HG03060 (cell line): ENCODE measurements around the gene ABI3BP.
"Not testable (repeated sequence)": the region's sequence is repeated elsewhere in the genome, so short reads cannot be mapped to it uniquely, and the experiment has no call there.

Experiments
- ATAC-seq: cut with Tn5 transposase; IDR thresholded peaks from one replicate; pipeline ENCODE4 v1.9.1; 2021; ENCODE audit warnings: low read depth, moderate number of reproducible peaks; ENCODE audit not compliant: unreplicated experiment

The ABI3BP gene

DNA sequence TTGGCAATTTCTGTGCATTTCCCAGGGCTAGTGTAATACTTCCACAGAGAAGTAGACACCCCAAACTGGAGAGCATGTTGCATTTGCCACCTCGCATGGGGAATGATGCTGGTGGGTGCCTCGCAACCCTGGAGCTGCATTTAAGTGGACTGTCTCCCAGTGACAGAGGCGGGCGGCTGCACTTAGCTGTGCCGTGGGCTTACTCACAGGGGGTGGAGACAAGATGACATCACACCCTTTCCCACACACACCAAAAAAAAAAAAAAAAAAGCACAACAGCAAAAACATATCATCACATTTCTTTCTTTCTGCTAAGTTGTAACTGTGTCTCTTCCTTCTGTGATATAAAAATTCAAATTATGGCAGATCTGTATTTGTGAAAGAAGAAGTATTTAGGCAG lies at the start of gene ABI3BP:
ABI3BP (minus strand) TSS at position 113 of the 400 bp plus-strand sequence; CDS start at position 76, 37 bp downstream.
- no peak for ATAC-seq

- no peak for ATAC-seq
Measured at GRCh38 chr3:101039285-101039684, 46.1 kb upstream of the ABI3BP start.

DNA sequence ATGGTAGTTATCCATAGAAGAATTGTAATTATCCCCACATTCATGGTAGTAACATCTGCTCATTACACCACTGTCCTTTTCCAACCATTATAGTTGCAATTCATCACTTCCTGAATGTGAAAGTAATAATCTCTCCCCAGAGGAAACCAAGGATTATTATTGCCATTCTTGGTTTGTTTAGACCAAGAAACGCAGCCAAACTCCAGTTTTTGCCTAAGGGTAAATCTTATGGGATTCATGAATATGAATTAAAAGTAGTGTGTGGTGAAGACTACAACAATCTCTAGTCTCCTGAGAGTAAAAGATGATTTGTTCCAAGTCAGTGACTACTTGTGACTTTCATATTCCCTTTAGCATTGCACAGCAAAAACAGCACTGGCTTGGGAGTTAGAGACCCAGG lies 45.7 kb upstream of the ABI3BP start:
- ATAC-seq, result no peak

DNA sequence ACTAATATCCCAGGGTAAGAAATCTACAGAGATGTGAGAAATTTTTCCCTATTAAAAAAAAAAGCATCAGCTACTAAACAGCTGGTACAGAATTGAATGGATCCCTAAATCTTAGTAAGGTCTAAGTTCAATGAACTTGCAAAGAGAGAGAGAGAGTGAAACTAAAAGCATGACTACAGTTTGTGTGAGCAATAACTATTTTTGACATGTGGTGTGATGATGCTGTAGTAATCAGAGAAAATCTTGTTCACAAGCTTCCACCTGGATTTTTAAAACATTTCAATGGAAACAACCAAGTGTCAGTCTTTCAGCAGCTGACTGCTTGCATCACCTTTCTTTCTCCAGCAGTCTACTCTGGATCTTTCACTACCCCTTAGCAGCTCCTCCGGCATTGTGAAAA lies 45.2 kb upstream of the ABI3BP start:
- no peak for ATAC-seq

- no peak for ATAC-seq
Measured at GRCh38 chr3:101037613-101038012, 44.4 kb upstream of the ABI3BP start.

- ATAC-seq, result no peak
Measured at GRCh38 chr3:101036676-101037075, 43.5 kb upstream of the ABI3BP start.

DNA sequence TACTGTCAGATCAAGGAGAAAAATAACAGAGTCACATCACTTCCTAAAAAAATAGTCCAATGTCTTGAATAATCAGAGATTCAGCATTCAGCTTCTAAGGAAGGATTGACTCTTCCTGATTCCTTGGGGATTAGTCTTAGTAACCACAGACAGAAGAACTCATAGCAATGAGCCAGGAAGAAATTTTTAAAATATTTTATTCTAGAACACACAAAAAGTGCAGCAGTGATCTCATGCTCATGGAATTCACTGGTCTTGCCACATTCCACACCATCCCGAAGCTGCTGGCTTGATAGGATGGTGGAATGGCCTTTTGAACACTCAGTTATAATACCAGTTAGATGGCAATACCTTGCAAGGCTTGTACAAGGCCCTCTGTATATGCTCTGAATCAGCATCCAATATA lies 43.0 kb upstream of the ABI3BP start:
- ATAC-seq, result no peak

- no peak for ATAC-seq
Measured at GRCh38 chr3:101027286-101027685, 34.1 kb upstream of the ABI3BP start.

- ATAC-seq, result no peak
Measured at GRCh38 chr3:101026881-101027280, 33.7 kb upstream of the ABI3BP start.

DNA sequence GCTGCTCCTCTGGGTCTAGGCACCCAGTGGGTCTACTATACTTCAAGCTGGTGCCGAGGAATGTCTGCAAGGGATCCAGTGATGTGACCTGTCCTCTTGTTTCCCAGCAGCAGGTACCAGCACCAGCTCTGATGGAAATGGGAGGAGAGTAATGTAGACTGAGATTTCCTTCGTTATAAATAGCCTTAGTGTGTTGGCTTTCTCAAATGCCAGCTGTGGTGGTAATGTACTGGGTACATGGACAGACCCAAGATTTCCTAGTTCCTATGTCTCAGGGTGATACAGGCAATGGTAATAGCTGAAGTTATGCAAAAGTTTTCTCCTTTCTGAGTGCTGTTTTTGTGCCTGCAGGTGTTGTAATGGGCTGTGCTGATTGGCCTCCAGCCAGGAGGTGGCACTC lies 33.0 kb upstream of the ABI3BP start:
- ATAC-seq, result no peak

DNA sequence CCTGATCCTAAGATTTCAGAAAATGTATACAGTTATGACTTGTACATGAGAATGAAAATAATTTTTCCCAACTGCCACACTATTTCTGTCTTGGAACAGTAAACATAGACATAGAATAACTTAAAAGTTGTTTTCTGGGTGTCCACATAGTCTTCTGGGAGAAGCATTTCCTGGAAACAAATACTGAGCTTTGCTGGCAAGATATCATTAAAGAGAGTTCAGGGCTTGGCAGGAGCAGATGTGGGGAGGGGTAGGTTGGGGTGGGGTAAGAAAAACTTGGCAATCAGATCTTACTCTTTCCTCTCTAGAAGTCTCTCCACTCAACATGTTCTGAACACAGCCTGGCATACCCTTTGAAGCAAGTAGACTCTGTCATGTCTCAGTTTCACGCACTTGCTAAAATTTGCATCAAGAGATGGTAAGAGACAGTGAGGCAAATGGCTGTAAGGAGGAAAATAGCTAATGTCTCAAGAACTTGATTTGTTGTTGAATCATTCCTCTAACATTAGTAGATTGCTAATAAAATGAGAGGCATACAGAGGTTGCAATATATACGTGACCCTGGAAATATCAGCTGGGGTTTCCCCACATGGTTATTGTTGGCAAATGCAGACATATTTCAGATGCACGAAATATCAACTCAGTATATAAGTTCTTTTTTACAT lies 27.3 kb upstream of the ABI3BP start:
- ATAC-seq, result no peak

DNA sequence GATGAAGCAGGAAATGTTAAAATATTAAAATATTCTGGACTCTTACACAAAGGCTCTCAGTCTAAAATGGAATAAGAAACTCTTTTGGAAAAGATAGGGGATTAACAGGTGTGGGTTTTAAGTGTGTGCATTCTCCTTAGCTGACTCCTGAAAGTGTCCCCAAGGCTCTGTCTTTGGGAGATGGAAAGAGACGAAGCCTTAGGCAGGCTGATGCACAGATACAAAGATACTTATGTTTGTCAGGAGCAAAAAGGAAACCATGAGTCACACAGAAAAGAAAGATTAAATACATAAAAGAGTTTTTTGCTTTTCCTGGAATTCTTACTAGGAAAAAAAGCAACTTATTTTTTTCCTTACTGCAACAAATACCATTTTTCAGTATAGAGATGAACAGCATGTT lies 23.8 kb upstream of the ABI3BP start:
- no peak for ATAC-seq

DNA sequence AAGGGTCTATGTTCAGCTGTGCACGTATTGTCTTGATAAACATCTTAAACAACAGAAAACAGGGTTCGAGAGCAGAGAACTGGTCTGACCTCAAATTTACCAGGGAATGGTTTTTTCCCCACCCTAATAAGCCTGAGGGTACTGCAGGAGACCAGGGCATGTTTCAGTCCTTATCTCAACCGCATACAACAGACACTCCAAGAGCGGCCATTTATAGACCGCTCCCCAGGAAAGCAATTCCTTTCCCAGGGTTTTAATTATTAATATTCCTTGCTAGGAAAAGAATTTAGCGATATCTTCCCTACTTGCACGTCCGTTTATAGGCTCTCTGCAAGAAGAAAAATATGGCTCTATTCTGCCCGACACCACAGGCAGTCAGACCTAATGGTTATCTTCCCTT lies 19.1 kb upstream of the ABI3BP start:
- not testable (repeated sequence) for ATAC-seq

DNA sequence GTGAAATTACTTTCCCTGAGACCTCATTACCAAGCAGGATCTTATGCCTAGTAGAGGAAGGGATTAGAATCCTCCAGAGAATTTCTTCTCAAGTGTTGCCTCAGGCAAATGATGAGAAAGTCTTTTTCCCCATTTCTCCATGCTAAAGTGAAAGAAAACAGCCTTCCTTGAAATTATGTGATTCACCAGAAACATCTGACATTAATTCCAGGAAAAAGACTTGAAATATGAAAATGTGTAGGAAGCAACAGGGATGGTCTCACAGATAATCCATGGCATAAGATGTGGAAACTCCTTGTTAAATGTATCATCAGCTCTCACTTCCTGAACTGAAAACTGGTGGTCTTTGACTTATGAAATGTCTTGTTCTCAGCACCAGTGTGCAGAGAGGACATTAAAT lies 17.9 kb upstream of the ABI3BP start:
- no peak for ATAC-seq

DNA sequence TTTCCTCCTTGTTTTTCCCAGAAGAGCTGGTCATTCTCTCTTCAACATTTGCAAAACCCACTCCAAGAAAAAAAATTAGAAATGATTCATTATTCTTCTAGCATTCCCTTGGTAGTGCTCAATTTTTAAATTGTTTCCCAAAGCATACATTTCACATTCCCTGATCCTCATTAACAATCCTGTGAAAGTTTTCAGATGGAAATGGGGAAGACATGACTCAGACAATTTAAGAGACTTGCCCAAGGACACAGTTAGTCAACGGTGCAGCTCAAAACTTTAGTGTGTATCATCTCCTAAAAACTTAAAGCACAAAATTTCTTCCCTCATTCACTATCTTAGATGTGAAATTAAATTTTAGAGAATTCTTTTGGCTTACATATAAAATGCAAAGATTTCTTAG lies 17.1 kb upstream of the ABI3BP start:
- ATAC-seq, result no peak

DNA sequence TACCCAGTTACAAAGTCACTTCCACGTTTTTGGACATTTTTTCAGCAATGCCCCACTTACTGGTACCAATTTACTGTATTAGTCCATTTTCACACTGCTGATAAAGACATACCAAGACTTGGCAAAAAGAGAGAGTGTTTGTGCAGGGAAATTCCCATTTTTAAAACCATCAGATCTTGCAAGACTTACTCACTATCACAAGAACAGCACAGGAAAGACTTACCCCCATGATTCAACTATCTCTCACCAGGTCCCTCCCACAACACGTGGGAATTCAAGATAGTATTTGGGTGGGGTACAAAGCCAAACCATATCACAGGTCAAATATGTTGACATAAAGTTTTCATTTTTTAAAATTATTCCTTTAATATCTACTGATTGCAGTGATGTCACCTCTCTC lies 16.2 kb upstream of the ABI3BP start:
- no peak for ATAC-seq

DNA sequence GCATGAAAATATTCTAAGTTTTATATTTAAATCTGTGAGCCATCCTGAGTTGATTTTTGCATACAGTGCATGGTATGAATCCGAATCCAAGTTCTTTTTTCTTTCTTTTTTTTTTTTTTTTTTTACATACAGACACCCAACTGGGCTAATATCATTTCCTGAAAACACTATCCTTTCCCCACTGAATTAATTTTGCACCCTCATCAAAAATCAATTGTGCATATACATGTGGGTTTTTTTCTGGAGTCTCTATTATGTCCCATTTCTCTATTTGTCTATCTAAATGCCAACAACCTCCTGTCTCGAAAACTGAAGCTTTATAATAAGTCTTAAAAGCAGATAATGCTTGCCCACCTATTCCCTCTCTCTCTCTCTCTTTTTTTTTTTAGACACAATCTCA lies 5.9 kb upstream of the ABI3BP start:
- no peak for ATAC-seq

GRCh38 chr3:100994809-100995208 lies 1.6 kb upstream of the ABI3BP start:
- no peak for ATAC-seq

DNA sequence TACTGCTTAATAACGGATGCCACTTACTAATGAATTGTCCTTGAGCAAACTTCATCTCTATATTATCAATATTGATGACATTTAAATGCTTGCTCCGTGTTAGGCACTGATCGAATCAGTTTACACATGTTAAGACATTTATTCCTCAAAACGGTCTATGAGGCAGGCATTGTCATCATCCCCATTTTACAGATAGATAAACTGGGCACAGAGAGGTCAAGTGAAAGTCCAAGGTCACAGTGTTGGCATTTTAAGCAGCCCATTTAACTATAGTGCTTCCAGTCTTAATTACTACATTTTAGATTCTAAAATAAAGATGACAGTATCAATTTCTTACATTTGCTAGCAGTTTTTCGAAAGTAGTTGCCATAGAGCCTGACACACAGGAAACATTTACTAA lies 966 bp upstream of the ABI3BP start:
- ATAC-seq, result no peak

DNA sequence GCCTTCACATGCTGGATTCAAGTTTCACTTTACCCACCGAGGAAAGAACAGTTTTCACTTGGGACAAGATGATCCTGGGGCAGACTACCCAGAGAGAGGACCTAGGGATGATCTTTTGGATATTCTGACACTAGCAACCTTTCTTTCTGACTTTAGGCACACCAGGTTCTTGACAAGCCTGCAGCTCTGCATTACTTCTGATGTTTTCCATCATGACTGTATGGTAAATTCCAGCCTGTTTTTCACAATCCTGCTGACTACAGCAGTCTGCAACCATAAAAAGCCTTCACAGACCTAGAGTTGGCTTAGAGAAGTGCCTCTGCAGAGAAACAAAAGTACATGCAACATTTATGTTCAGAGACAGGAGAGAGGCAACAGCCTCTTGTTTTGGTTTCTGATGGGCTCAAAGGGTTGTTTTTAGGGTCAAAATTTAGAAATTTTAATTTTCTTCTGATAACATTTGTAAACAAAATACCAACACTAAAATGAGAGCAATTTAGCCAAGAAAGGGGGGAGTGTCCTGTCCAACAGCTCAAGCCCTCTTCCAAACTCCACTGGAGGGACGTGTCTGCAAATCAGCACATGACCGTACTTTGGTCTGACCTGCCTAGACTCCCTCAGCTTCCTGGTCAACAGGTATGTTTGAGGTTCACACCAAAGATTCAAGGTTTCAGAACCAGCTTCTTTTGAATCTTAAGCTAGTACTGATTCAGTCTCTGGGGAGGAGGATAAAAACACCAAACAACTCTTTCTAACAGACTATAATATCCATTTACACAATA lies 799 bp downstream of the ABI3BP start:
- ATAC-seq, result no peak

GRCh38 chr3:100988080-100988479 lies 5.1 kb downstream of the ABI3BP start:
- ATAC-seq, result no peak

DNA sequence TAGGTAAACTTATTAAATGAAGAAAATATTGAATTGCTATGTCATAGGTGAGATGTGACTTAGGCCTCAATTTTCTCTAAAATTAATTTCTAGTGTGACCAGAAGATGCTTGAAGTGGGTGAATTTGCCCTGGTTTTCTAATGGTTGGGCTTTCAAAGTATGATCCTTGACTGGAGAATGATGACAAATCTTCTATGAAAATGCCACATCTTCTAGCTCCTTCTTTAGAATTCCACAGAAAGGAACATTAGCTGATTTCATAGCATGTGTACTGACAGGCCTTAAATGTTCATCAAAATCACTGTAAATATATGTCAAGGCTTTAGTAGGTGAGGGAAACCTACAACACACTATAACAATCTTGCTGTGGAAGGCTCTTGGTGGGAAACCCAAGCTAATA lies 8.9 kb downstream of the ABI3BP start:
- ATAC-seq, result no peak
